PC-9 (cell line): ENCODE results near the gene MICALL1.

Experiments
- EZH2 ChIP-seq: fragments of 200-600 bp; sonication (generic); IDR thresholded peaks from 2 replicates; pipeline ENCODE4 v1.8.0; 2017; ENCODE audit warnings: antibody characterized with exemption, low read depth
- TF ChIP-seq, protein P1 (sequence below): fragments of 200-600 bp; sonication (generic); conservative IDR thresholded peaks from 2 replicates; pipeline ENCODE4 v1.6.1; 2017; ENCODE audit warnings: mixed run types, antibody characterized with exemption, mild to moderate bottlenecking, moderate library complexity

DNA sequence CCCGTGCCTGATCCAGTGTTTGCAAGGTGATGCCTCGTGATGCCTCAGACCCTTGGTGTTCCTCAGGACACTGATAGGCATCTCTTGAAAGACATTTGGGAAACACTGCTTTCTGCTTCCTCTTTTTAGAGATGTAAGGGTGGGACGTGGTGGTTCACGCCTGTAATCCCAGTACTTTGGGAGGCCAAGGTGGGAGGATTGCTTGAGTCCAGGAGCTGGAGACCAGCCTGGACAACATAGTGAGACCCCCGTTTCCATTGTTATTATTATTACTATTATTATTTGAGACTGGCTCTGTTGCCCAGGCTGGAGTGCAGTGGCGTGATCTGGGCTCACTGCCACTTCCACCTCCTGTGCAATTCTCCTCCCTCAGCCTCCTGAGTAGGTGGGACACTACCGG is 84.8 kb downstream of the MICALL1 start:
- no peak for TF ChIP-seq EZH2
- TF ChIP-seq, protein P1, sequence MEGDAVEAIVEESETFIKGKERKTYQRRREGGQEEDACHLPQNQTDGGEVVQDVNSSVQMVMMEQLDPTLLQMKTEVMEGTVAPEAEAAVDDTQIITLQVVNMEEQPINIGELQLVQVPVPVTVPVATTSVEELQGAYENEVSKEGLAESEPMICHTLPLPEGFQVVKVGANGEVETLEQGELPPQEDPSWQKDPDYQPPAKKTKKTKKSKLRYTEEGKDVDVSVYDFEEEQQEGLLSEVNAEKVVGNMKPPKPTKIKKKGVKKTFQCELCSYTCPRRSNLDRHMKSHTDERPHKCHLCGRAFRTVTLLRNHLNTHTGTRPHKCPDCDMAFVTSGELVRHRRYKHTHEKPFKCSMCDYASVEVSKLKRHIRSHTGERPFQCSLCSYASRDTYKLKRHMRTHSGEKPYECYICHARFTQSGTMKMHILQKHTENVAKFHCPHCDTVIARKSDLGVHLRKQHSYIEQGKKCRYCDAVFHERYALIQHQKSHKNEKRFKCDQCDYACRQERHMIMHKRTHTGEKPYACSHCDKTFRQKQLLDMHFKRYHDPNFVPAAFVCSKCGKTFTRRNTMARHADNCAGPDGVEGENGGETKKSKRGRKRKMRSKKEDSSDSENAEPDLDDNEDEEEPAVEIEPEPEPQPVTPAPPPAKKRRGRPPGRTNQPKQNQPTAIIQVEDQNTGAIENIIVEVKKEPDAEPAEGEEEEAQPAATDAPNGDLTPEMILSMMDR: no peak
